ENCODE results near the gene SEC63.
"Not testable (repeated sequence)": the region's sequence is repeated elsewhere in the genome, so short reads cannot be mapped to it uniquely, and the experiment has no call there.

SEC63 gene

DNA sequence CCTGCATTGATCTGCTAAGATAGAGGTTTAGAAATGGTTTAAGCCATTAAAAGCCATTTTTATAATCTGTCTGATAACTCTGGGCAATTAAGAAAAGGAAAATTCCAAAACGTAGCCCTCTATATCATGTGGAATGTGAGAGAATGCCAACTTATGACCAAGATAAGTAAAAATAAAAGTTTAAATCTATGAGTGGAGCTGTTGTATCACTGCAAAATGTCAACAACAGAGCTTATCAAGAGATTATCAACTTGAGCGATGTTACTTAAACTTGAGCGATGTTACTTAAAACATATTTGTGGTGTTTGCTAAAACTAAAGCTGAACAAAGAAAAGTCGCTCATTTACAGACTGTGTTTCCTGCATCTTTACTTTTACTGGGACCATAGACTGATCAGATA lies 87.0 kb downstream of the SEC63 start:
- no peak for FAIRE-seq

DNA sequence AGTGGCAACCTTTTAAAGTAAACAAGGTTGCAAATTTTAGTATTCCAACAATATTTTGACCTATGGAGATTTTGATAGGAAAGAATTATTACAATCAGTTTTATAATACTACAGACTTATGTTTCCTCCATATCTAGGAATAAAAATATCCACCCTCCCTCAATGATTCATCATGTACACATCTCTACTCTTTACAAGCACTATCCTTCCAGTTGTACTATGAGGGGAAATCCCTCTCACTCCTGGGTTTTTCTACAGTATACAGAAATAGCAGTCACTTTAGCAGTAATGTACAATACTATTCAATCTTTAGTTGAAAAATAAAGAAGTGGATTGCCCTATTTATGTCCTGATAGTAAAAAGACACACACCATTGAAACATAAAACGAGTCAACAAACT lies 87.6 kb downstream of the SEC63 start:
- DNase-seq (ENCODE audit: insufficient read length, low spot score) (no peak), FAIRE-seq (no peak)
- TF ChIP-seq POLR2A (IDR thresholded peaks at IDR 0.05; ENCODE audit: low read depth, low read length), result no peak

More for the DNA sequence above, 87.0 kb downstream of the SEC63 start:
- DNase-seq (ENCODE audit: insufficient read length, low spot score), result no peak
- no peak for TF ChIP-seq POLR2A (IDR thresholded peaks at IDR 0.05; ENCODE audit: low read depth, low read length)

DNA sequence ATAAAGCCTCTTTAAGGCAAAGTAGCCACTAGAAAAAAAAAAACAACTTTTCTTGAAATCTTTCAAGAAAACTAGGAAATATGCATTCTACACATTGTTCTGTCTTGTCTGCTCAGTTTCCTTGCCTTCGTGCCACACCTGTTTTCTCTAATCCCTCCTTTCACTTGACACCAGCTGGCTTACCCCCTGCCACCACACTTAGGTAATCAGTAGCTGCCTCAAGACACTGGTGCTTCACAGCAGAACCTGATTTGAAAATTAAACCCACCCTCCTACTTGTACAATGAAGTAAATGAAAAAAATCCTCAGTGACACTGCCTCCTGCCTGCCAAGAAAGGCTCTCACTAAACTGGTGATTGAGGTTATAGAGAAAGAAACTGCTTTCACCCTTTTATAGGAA lies 88.1 kb downstream of the SEC63 start:
- no peak for FAIRE-seq
- no peak for DNase-seq (ENCODE audit: insufficient read length, low spot score)
- no peak for TF ChIP-seq POLR2A (IDR thresholded peaks at IDR 0.05; ENCODE audit: low read depth, low read length)

DNA sequence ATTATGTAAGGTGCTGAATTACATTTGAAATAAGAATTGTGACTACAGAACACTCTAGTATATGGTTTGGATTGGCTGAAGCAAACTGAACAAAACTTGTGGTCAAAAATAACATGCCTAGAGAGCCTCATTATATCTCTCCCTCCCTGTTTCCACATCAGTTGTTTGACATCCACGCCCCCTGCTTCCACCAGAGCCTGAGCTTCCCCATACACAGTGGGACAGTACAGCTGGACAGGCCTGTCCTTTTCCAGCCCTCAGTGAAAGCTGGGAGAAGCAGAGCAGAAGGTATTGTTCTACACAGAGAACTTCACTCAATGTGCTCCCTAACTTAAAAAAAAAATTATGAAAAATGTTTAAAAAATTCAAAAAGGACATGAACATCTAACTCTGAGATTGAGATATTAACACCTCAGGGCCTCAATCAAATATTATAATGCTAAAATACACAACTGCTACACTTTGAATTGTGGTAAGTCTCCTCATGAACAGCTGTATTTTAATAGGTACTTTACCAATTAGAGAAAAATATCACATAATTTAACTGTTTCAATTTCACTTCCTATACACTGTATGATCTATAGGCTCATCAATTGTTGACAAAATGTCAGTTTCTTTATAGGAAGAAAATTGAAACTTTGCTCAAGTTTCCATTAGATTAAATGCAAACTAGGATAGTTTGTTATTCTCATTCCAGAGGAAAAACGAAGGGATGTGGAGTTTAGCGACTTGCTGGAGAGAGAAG lies 89.0 kb downstream of the SEC63 start:
- no peak for FAIRE-seq
- TF ChIP-seq POLR2A (IDR thresholded peaks at IDR 0.05; ENCODE audit: low read depth, low read length), result no peak
- DNase-seq (ENCODE audit: insufficient read length, low spot score), result no peak

DNA sequence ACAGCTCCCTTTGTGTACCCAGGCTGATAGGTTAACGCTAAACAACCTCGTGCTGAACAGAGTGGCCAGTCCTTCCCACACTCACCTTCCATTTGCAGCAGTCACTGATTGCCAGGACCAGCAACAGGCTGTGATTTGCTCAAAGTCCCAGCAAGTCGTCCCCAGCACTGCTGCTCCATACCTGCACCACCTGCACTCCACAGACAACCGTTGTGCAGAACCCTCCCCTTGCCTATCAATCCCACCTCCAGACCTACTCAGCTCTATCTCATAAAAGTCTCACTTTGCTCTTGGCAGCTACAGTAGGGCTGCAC lies 90.7 kb downstream of the SEC63 start:
- TF ChIP-seq POLR2A (IDR thresholded peaks at IDR 0.05; ENCODE audit: low read depth, low read length), result no peak
- FAIRE-seq (no peak), DNase-seq (ENCODE audit: insufficient read length, low spot score) (no peak)

DNA sequence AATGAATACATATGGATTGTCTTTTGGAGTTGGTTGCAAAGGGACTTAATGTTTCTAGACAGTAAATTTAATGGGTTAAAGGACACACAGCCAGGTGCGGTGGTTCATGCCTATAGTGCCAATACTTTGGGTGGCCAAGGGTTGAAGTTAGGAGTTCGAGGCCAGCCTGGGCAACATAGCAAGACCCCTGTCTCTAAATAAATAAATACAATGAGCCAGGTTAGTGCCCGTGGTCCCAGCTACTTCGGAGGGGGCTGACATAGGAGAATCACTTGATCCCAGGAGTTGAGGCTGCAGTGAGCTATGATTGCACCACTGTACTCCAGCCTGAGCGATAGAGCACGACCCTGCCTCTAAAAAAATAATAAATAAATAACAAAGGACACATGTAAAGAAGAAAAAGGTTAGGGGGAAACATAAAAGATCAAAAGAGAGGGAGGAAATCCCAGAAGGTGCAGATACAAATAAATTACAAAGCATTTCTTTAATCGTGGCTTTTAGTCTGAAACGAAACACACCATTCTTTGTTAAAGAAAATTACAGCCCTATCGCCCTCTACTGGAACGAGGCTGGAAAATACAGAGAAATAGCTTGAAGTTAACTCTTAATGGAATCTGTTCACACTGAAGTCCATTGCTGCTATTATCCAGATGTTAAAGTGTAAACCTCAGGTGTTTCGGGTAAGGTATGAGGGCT lies 91.3 kb downstream of the SEC63 start:
- FAIRE-seq (no peak), DNase-seq (ENCODE audit: insufficient read length, low spot score) (no peak)
- TF ChIP-seq POLR2A (IDR thresholded peaks at IDR 0.05; ENCODE audit: low read depth, low read length), result no peak

DNA sequence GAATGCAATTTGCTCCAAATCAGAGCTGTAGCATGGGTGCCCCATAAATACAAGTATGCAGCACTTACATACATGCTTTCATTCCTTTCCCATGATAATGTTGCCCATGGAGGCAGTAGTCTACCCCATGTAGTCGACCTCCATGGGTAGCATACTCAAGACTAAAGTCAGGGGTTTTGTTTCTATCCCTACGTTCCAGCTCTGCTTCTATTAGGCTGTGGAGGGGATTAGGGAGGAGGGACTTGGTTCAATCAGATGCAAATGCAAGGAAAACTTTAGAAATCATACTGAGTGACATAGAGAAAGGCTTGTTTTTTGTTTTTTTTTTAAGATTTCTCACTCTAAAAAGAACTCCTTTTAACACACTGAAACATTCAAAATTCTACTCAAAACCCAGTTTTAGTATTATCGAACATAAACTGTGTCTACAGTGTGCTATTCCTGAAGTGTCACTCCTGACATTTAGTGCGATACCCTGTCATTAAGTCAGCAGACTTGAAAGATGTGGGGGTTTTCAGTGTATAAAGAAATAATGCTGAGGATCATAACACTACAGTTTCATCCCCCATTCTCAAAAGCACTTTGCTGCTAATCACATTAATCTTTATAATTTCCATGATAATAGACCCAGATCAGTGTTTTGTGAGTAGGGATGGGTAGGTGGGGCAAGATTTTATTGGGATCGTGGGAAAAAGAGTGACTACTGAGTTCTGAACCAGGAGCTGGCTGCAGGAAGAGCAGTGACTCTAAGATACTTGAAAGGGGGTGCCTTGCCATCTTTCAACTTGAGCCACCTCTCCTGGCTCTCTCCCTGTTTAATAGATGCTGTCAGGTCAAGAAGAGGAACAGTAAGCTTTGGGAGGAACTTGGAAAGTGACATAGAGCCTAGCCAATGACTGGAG lies 93.5 kb downstream of the SEC63 start:
- TF ChIP-seq POLR2A (IDR thresholded peaks at IDR 0.05; ENCODE audit: low read depth, low read length), result no peak
- no peak for DNase-seq (ENCODE audit: insufficient read length, low spot score)
- FAIRE-seq, result no peak

DNA sequence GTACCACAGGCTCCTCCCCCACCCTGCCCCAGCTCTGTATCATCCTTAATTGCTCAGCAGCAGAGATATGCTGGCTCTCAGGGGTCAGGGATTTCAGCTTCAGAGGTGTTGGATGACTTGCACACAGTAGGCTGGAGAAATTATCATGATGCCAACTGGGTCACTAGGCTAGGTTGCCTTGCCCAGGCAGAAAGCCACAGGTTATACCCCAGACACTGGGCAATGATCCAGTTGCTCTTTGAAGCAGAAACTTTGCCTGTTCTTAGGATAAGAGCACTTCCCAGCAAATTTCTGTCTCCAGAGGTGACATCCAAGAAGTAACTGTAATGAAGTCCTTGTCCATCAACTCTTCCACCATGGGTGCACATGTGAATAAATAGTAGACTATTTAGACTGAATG lies 95.6 kb downstream of the SEC63 start:
- DNase-seq (ENCODE audit: insufficient read length, low spot score) (no peak), FAIRE-seq (no peak)

DNA sequence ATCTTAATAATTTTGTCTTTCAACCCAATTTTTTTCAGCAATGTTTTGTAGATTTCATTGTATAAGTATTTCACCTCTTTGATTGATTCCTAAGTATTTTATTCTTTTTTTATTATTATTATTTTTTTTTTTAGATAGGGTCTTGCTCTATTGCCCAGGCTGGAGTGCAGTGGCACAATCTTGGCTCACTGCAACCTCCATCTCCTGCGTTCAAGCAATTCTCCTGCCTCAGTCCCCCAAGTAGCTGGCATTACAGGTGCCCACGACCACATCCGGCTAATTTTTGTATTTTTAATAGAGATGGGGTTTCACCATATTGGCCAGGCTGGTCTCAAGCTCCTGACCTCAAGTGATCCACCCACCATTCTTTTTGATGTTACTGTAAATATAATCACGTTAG lies 97.0 kb downstream of the SEC63 start:
- FAIRE-seq; DNase-seq (ENCODE audit: insufficient read length, low spot score): not testable (repeated sequence)

More for the DNA sequence above, 95.6 kb downstream of the SEC63 start:
- TF ChIP-seq POLR2A (IDR thresholded peaks at IDR 0.05; ENCODE audit: low read depth, low read length), result no peak

DNA sequence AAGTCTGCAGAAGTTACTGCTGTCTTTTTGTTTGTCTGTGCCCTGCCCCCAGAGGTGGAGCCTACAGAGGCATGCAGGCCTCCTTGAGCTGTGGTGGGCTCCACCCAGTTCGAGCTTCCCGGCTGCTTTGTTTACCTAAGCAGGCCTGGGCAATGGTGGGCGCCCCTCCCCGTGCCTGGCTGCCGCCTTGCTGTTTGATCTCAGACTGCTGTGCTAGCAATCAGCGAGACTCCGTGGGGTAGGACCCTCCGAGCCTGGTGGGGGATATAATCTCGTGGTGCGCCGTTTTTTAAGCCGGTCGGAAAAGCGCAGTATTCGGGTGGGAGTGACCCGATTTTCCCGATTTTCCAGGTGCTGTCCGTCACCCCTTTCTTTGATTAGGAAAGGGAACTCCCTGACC lies 97.9 kb downstream of the SEC63 start:
- not testable (repeated sequence) for FAIRE-seq; DNase-seq (ENCODE audit: insufficient read length, low spot score)

DNA sequence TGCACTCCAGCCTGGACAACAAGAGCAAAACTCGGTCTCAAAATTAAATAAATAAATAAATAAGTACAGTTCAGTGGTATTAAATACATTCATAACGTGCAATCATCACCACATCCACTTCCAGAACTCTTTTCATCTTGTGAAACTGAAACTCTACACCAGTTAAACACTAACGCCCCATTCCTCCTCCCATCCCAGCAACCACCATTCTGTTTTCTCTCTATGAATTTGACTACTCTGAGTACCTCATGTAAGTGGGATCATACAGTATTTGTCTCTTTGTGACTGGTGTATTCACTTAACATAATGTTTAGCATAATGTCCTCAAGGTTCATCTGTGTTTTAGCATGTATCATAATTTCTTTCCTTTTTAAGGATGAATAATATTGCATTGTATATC lies 104.8 kb downstream of the SEC63 start:
- no peak for TF ChIP-seq POLR2A (IDR thresholded peaks at IDR 0.05; ENCODE audit: low read depth, low read length)
- no peak for DNase-seq (ENCODE audit: insufficient read length, low spot score)
- FAIRE-seq, result no peak

DNA sequence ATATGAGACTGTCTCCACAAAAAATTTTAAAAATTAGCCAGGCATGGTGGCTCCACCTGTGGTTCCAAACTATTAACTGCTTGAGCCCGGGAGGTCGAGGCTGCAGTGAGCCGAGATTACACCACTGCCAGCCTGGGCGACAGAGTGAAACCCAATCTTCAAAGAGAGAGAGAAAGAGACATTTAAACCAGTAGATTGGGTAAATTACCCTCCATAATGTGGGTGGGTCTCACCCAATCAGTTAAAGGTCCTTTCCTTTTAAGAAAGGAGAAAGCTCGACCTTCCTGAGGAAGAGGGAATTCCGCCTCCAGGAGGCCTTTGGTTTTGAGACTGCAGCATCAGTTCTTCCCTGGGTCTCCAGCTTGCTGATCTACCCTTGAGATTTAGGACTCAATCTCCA lies 108.7 kb downstream of the SEC63 start:
- TF ChIP-seq POLR2A (IDR thresholded peaks at IDR 0.05; ENCODE audit: low read depth, low read length), result no peak
- FAIRE-seq (no peak), DNase-seq (ENCODE audit: insufficient read length, low spot score) (no peak)

DNA sequence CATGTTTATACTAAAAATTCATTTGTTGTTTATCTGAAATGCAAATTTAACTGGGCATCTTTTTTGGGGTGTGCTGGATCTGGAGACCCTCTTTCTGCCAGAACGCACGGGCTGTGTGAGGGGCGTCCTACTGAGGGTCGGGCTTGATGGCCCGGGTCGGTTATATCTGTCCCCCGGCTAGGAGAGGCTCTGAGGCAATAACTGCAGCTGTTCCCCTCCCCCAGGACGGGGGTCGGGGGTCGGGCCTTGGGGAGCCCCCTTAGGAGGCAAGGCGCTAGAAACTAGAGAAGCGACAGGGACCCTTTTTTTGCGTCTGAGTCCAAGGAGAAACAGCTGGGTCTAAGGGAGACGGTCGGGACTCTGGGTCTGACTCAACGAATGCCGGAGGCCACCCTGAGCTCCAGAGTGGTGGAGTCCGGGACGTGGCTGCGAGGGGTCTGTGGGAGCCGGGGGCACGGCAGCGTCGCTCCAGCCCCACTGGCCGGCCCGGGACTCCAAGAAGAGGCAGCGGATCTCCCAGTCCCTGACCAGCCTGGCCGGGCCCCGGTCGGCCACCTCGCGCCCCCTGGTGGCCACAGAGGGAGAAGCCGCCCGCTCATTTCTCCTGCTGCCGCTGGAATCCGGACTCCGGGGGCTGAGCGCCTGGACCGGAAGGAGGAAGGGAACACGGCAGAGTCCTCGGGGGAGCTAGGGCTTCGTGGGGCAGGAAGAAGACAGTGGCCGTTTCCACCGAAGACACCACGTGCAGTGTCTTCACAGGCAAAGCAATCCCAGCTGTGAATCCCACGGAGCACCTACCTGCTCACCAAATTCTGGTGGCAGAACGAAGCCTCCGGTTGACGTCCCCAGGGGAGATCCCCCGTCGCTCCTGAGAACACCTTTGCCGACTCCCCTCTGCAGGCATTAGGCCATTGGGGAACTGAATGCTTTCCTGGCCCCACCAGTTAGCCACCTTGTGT lies 109.9 kb downstream of the SEC63 start:
- peak; percentile 73 for DNase-seq (ENCODE audit: insufficient read length, low spot score)
- no peak for TF ChIP-seq POLR2A (IDR thresholded peaks at IDR 0.05; ENCODE audit: low read depth, low read length)
- no peak for FAIRE-seq
